CD4-positive, alpha-beta T cell treated with Interleukin-6 at 100 ng/mL for 8 hours (primary cell): ENCODE results near the gene ZNF419.

Experiments
- DNase-seq: peaks from one replicate; pipeline ENCODE4 v3.0.0-alpha.2; 2020; ENCODE audit warnings: mixed read lengths, low spot score

The ZNF419 gene

GRCh38 chr19:57537953-57538547 is 50.5 kb downstream of the ZNF419 start:
- no peak for DNase-seq
